Immature natural killer cell (primary cell): Measurements from ENCODE around the gene ELOA. TPM values are rescaled to one million over a fixed set of nuclear protein-coding genes. Genes with fewer than 3 reads are reported as not detected.
"Not testable (repeated sequence)": the region's sequence is repeated elsewhere in the genome, so short reads cannot be mapped to it uniquely, and the experiment has no call there.

Source experiments
- DNase-seq, 3 donors: peaks; one replicate each; pipeline ENCODE4 v3.0.0; 2022; ENCODE audit warnings: mixed read lengths in 1 of 3
- H3K27ac Mint-ChIP-seq, 6 donors: one replicate each; pipeline ENCODE4 v1.8.0; 2020; ENCODE audit warnings: mixed read lengths in 6 of 6, mild to moderate bottlenecking in 5 of 6, inconsistent platforms in 4 of 6, moderate library complexity in 3 of 6
- H3K27me3 Mint-ChIP-seq, 3 donors: one replicate each; pipeline ENCODE4 v1.8.0; 2020 to 2021; ENCODE audit warnings: low read depth in 3 of 3, mild to moderate bottlenecking in 3 of 3, mixed read lengths in 3 of 3, moderate library complexity in 3 of 3, inconsistent platforms in 1 of 3
- H3K36me3 Mint-ChIP-seq, 3 donors: one replicate each; pipeline ENCODE4 v1.8.0; 2020; ENCODE audit warnings: mixed read lengths in 3 of 3, inconsistent platforms in 2 of 3, mild to moderate bottlenecking in 2 of 3
- H3K4me1 Mint-ChIP-seq, 2 donors: one replicate each; pipeline ENCODE4 v1.8.0; 2020; ENCODE audit warnings: inconsistent platforms in 2 of 2, mild to moderate bottlenecking in 2 of 2, mixed read lengths in 2 of 2, moderate library complexity in 1 of 2
- H3K4me3 Mint-ChIP-seq, 5 donors: one replicate each; pipeline ENCODE4 v1.8.0; 2020; ENCODE audit warnings: mild to moderate bottlenecking in 5 of 5, mixed read lengths in 5 of 5, inconsistent platforms in 3 of 5, moderate library complexity in 3 of 5
- H3K9me3 Mint-ChIP-seq, 6 donors: one replicate each; pipeline ENCODE4 v1.8.0; 2020; ENCODE audit warnings: mild to moderate bottlenecking in 6 of 6, mixed read lengths in 6 of 6, inconsistent platforms in 4 of 6, moderate library complexity in 3 of 6
- polyA plus RNA-seq, 3 donors: library from polyadenylated mRNA; unstranded; fragments of 300-500 nt; fragmentation: Illumina TruSeq; gene quantifications; one replicate each; pipeline ENCODE4 v1.2.3, GENCODE V29; 2021

ELOA gene
- polyA plus RNA-seq, 3 donors from 2014 or later: 16.4 to 30.3 (median 19.1) TPM

DNA sequence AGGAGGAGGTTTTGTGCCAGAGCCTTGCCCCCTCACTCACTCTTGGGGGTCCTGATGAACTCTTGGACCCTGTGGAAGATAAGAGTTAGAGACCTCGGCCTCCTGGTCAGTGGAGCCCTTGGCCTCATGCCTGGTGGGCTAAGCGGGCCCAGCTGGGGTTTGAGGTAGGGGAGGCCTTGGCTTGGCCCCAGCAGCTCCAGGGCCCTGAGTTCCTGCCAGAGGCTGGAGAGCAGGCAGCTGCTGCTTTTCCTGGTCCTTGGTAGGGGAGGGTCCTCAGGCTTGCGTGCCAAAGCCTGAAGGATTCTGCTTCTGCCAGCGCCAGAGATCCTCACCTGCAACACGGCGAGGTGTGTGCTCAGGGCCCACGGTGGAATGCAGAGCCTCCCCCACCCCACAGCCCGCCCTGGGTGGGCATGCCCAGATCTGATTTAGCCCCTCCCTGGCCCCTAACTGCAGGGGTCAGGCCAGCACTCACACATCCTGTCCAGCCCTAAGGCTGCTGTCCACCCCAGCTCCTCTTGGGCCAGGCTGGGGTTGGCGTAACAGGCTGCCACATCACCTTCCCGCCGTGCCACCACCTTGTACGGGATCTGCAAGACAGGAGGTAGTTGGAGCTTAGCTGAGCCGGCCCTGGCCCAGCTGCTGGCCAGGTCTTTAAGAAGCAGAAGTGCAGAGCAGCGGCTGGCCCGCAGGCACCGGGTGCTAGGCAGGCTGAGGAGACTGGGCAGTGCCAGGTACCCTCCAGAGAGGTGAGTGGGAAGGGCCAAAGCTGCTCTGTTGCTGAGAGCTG is 52.6 kb downstream of the ELOA start:
- H3K27ac Mint-ChIP-seq: no peak overlapping the region
- no peaks in the 10 kb centered on the region for H3K9me3 Mint-ChIP-seq
- DNase-seq: no peak
- peaks cover 0 to 13% (median 7%) of the 10 kb centered on the region in 3 donors for H3K27me3 Mint-ChIP-seq
- no peaks in the 10 kb centered on the region for H3K36me3 Mint-ChIP-seq
- H3K4me3 Mint-ChIP-seq: no peak overlapping the region
- peaks cover 29 to 34% of the 10 kb centered on the region in 2 donors for H3K4me1 Mint-ChIP-seq

- no peaks in the 10 kb centered on the region for H3K36me3 Mint-ChIP-seq
- DNase-seq: no peak
- peaks cover 0 to 10% (median 5%) of the 10 kb centered on the region in 3 donors for H3K27me3 Mint-ChIP-seq
- H3K9me3 Mint-ChIP-seq: no peaks in the 10 kb centered on the region
- peak overlapping the region in 2 of 6 donors; percentile 16 to 39 for H3K27ac Mint-ChIP-seq
- no peak overlapping the region for H3K4me3 Mint-ChIP-seq
- peaks cover 27 to 33% of the 10 kb centered on the region in 2 donors for H3K4me1 Mint-ChIP-seq
These were observed 53.4 kb downstream of the ELOA start for GRCh38 chr1:23796466-23797271.

DNA sequence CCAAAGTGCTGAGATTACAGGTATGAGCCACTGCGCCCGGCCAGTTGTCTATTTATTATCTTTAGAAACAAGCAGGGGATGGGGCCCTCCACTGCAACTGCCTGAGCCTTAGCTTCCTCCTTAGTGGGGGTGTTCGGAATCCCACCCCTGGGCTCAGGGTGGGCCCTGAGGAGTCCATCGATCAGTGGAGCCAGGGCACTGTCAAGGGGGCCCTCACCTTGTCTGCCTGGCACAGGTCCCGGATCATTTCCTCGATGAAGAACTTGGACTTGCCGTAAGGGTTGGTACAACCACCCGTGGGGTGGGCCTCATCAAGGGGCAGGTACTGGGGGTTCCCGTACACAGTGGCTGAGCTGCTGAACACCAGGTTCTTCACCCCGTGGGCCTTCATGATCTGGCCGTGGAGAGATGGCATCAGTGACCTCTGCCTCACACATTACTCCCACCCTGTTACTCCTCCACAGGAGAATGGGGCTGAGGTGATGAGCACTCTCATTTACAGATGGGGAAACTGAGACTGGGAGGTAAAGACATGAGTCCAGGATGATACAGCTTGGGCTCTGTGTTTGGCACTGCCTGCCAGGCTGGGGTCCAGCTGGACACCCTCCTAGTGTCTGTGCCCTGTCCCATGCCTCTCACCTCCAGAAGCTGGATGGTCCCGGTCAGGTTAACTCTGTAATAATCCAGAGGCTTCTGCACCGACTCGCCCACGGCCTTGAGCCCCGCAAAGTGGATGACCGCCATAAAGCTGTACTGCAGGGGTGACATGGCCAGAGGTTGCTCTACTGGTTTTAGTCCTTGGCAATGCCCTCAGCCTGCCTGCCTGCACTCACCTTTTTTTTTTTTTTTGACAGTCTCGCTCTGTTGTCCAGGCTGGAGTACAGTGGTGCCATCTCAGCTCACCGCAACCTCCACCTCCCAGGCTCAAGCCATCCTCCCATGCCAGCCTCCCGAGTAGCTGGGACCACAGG is 54.5 kb downstream of the ELOA start:
- H3K27me3 Mint-ChIP-seq: peaks cover 2 to 8% (median 5%) of the 10 kb centered on the region in 3 donors
- H3K27ac Mint-ChIP-seq: peak overlapping the region in 2 of 6 donors; percentile 28 to 51
- no peak overlapping the region for H3K4me3 Mint-ChIP-seq
- no peak for DNase-seq
- H3K36me3 Mint-ChIP-seq: no peaks in the 10 kb centered on the region
- peaks cover 21 to 23% of the 10 kb centered on the region in 2 donors for H3K4me1 Mint-ChIP-seq
- H3K9me3 Mint-ChIP-seq: no peaks in the 10 kb centered on the region

- Mint-ChIP-seq H3K4me3 (peak overlapping the region in 3 of 5 donors; percentile 92 to 94 (median 92)), H3K9me3 (no peaks in the 10 kb centered on the region), H3K27ac (peak overlapping the region; percentile 14 to 94 (median 68)), H3K36me3 (no peaks in the 10 kb centered on the region), H3K4me1 (peaks cover 21 to 23% of the 10 kb centered on the region in 2 donors), H3K27me3 (peaks cover 2 to 7% (median 5%) of the 10 kb centered on the region in 3 donors)
- DNase-seq: no peak
These were observed 55.4 kb downstream of the ELOA start for GRCh38 chr1:23798662-23799142.

DNA sequence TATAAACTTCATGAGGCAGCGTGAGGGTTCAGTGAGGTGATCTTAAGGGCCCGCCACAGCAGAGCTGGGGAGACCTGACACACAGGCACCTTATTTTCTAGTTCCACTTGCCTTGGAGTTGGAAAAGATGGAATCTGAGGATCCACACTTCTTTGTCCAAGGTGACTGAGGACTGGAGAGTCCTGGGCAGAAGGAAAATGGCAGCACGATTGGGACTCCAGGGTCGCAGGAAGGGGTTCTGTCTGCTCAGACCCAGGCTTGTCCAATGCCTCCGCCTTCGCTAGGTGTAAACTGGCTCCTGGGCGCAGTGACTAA is 55.9 kb downstream of the ELOA start:
- Mint-ChIP-seq H3K4me3 (peak overlapping the region; percentile 88 to 96 (median 92)), H3K36me3 (no peaks in the 10 kb centered on the region), H3K27me3 (peaks cover 2 to 7% (median 5%) of the 10 kb centered on the region in 3 donors), H3K9me3 (no peaks in the 10 kb centered on the region), H3K27ac (peak overlapping the region; percentile 57 to 96 (median 91)), H3K4me1 (peaks cover 21 to 23% of the 10 kb centered on the region in 2 donors)
- DNase-seq: no peak

GRCh38 chr1:23799570-23800399 is 56.5 kb downstream of the ELOA start:
- Mint-ChIP-seq H3K4me3 (peak overlapping the region; percentile 88 to 96 (median 92)), H3K27ac (peak overlapping the region; percentile 90 to 96 (median 93)), H3K9me3 (no peaks in the 10 kb centered on the region), H3K36me3 (no peaks in the 10 kb centered on the region), H3K4me1 (peaks cover 21 to 23% of the 10 kb centered on the region in 2 donors), H3K27me3 (peaks cover 2 to 7% (median 5%) of the 10 kb centered on the region in 3 donors)
- DNase-seq: peak; percentile 50 to 54 (median 51)

DNA sequence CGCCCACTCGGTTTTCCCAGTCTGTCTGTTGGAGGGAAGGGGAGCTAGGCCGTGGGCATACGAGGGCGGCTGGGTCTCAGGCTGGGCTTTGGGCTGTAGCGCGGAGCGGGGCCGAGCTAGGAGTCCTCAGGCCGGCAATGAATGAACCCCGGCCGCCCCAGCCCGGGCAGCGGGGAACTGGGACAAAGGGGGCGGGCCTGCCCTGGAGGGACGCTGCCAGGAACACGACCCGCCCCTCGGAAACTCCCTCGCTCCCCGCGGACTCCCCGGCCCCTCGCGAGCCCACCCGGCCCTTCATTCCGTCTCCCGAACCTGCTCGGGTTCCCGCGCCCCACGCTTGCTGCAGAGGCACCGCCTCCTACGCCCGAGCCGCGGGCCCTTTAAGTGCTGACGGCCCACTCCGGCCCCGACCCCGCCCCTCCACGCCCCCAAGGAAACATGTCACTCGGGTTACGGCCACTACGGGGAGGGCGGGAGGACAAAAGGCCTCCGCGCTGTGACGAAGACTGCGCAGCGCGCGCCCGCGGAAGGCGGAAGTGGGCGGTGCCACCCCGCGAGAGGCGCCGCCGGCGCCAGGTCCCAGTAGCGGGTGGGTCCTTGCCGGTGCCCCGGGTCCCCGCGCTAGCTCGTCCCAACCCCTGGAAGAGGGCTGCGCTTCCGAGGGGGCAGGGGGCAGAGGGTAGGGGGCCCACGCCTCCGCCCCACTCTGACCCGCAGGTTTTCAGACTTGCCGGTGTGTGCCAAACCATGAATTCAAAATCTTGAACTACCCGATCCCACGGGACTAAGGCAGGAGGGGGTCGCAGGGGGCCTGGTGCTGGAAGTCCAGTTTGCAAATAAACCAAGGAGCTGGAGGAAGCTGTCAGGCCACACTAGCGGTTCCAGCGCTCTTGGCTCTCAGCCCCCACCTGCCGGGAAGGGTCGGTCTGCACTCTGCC is 57.4 kb downstream of the ELOA start, which contains the start of gene GALE:
TSS of gene GALE (minus strand) at position 355 of the 938 bp plus-strand sequence. CDS start 1,747 bp downstream, outside the sequence.
- H3K36me3 Mint-ChIP-seq: peaks cover 0 to 6% (median 0%) of the 10 kb centered on the region in 3 donors
- peak within 1 kb of the TSS; percentile 90 to 96 (median 93) for H3K27ac Mint-ChIP-seq
- no peaks in the 10 kb centered on the region for H3K9me3 Mint-ChIP-seq
- peak; percentile 94 to 95 (median 94) for DNase-seq
- peak within 1 kb of the TSS; percentile 88 to 96 (median 92) for H3K4me3 Mint-ChIP-seq
- H3K27me3 Mint-ChIP-seq: peaks cover 2 to 5% (median 5%) of the 10 kb centered on the region in 3 donors
- peaks cover 21 to 23% of the 10 kb centered on the region in 2 donors for H3K4me1 Mint-ChIP-seq

GRCh38 chr1:23801338-23801748 is 58.1 kb downstream of the ELOA start:
- H3K9me3 Mint-ChIP-seq: no peaks in the 10 kb centered on the region
- H3K4me1 Mint-ChIP-seq: peaks cover 21 to 23% of the 10 kb centered on the region in 2 donors
- peak overlapping the region; percentile 71 to 94 (median 92) for H3K4me3 Mint-ChIP-seq
- H3K27me3 Mint-ChIP-seq: peaks cover 2 to 5% (median 5%) of the 10 kb centered on the region in 3 donors
- peaks cover 0 to 7% (median 0%) of the 10 kb centered on the region in 3 donors for H3K36me3 Mint-ChIP-seq
- no peak for DNase-seq
- H3K27ac Mint-ChIP-seq: peak overlapping the region; percentile 79 to 90 (median 82)

- peaks cover 0 to 7% (median 0%) of the 10 kb centered on the region in 3 donors for H3K36me3 Mint-ChIP-seq
- H3K4me1 Mint-ChIP-seq: peaks cover 21 to 23% of the 10 kb centered on the region in 2 donors
- H3K27me3 Mint-ChIP-seq: peaks cover 2 to 9% (median 5%) of the 10 kb centered on the region in 3 donors
- no peaks in the 10 kb centered on the region for H3K9me3 Mint-ChIP-seq
- peak overlapping the region in 5 of 6 donors; percentile 34 to 79 (median 69) for H3K27ac Mint-ChIP-seq
- peak overlapping the region in 4 of 5 donors; percentile 27 to 53 (median 40) for H3K4me3 Mint-ChIP-seq
- no peak for DNase-seq
These were observed 58.6 kb downstream of the ELOA start for GRCh38 chr1:23801876-23802275.

DNA sequence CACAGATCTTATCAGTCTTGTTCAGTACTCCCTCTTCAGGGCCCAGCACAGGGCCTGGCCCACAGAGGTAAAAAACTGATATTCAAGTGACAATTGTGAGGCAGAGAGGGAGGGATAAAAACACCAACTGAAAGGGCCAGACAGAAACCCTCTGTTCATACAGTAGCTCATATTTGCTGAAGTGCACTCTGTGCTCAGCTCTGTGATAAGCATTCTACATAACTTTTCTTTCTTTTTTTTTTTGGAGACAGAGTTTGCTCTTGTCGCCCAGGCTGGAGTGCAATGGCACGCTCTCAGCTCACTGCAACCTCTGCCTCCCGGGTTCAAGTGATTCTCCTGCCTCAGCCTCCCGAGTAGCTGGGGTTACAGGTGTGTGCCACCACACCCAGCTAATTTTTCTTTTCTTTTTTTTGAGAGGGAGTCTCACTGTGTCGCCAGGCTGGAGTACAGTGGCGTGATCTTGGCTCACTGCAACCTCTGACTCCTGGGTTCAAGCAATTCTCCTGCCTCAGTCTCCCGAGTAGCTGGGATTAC is 59.6 kb downstream of the ELOA start:
- H3K27me3 Mint-ChIP-seq, DNase-seq, H3K9me3 Mint-ChIP-seq: not testable (repeated sequence)
- Mint-ChIP-seq H3K27ac (peak overlapping the region in 5 of 6 donors; percentile 67 to 79 (median 74)), H3K4me1 (peaks cover 21 to 23% of the 10 kb centered on the region in 2 donors), H3K36me3 (peaks cover 0 to 15% (median 0%) of the 10 kb centered on the region in 3 donors), H3K4me3 (peak overlapping the region in 2 of 5 donors; percentile 18 to 38)

DNA sequence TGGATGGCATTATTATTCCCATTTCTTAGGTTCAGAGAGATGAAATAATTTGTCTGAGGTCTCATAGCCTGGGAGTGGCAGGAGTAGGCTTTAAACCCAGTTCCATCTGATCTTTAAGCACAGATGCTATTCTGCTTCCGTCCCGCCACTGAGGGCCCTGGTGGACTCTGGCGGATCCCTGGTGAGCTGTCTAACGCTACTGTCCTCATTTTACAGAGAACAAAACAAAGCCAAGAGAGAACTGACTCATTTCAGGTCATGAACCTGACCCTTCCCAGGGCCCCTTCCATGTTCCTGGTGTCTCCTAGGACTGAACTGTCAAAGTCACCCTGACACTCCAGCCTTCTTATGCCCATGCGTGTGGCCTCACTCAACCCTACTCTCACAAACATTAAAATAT is 60.4 kb downstream of the ELOA start:
- Mint-ChIP-seq H3K27ac (peak overlapping the region in 2 of 6 donors; percentile 28 to 39), H3K36me3 (peaks cover 0 to 15% (median 0%) of the 10 kb centered on the region in 3 donors), H3K9me3 (no peaks in the 10 kb centered on the region), H3K27me3 (peaks cover 2 to 8% (median 5%) of the 10 kb centered on the region in 3 donors), H3K4me3 (no peak overlapping the region), H3K4me1 (peaks cover 18 to 21% of the 10 kb centered on the region in 2 donors)
- DNase-seq: no peak
